Choroid plexus epithelial cell (primary cell): ENCODE measurements around the gene LGALS9C.
"Not testable (repeated sequence)": the region's sequence is repeated elsewhere in the genome, so short reads cannot be mapped to it uniquely, and the experiment has no call there.

Experiments used
- DNase-seq: peaks from one replicate; pipeline ENCODE4 v3.0.0-alpha.2; 2010; ENCODE audit warnings: low read depth
- H3K4me3 ChIP-seq: 2 replicates; pipeline ENCODE4 v1.5.1; 2011; ENCODE audit warnings: low read depth, mild to moderate bottlenecking, control low read depth, low read length, moderate library complexity
- CTCF ChIP-seq: conservative IDR thresholded peaks from 2 replicates; pipeline ENCODE4 v1.5.1; 2011; ENCODE audit warnings: low read depth, mild to moderate bottlenecking, control low read depth, inconsistent platforms, low read length, moderate library complexity

LGALS9C gene

GRCh38 chr17:18473967-18474366 is 2.6 kb upstream of the LGALS9C start:
- DNase-seq, H3K4me3 ChIP-seq: not testable (repeated sequence)

GRCh38 chr17:18474754-18475153 is 1.8 kb upstream of the LGALS9C start:
- DNase-seq, result peak; percentile 20

GRCh38 chr17:18477367-18477766 is 778 bp downstream of the LGALS9C start:
- not testable (repeated sequence) for H3K4me3 ChIP-seq, DNase-seq

More at GRCh38 chr17:18474754-18475153, 1.8 kb upstream of the LGALS9C start:
- not testable (repeated sequence) for H3K4me3 ChIP-seq

- peak; percentile 41 for DNase-seq
- not testable (repeated sequence) for H3K4me3 ChIP-seq
Observed at GRCh38 chr17:18478362-18478761, 1.8 kb downstream of the LGALS9C start.

- not testable (repeated sequence) for DNase-seq, H3K4me3 ChIP-seq
Observed at GRCh38 chr17:18478977-18479595, 2.5 kb downstream of the LGALS9C start.

- H3K4me3 ChIP-seq, DNase-seq: not testable (repeated sequence)
Observed at GRCh38 chr17:18481775-18482174, 5.2 kb downstream of the LGALS9C start.

- H3K4me3 ChIP-seq, DNase-seq: not testable (repeated sequence)
Observed at GRCh38 chr17:18485936-18486464, 9.4 kb downstream of the LGALS9C start.

GRCh38 chr17:18487633-18488032 is 11.0 kb downstream of the LGALS9C start:
- H3K4me3 ChIP-seq, DNase-seq: not testable (repeated sequence)

GRCh38 chr17:18488622-18489021 is 12.0 kb downstream of the LGALS9C start:
- not testable (repeated sequence) for DNase-seq, H3K4me3 ChIP-seq

- not testable (repeated sequence) for DNase-seq, H3K4me3 ChIP-seq
Observed at GRCh38 chr17:18490016-18490415, 13.4 kb downstream of the LGALS9C start.

- peak; percentile 13 for DNase-seq
- H3K4me3 ChIP-seq, result not testable (repeated sequence)
Observed at GRCh38 chr17:18492712-18493480, 16.3 kb downstream of the LGALS9C start.

- DNase-seq, result not testable (repeated sequence)
Observed at GRCh38 chr17:18494250-18494768, 17.7 kb downstream of the LGALS9C start.

GRCh38 chr17:18497044-18497443 is 20.5 kb downstream of the LGALS9C start:
- peak; percentile 50 for TF ChIP-seq CTCF
- H3K4me3 ChIP-seq, DNase-seq: not testable (repeated sequence)

More at GRCh38 chr17:18494250-18494768, 17.7 kb downstream of the LGALS9C start:
- not testable (repeated sequence) for H3K4me3 ChIP-seq

GRCh38 chr17:18499100-18499499 is 22.5 kb downstream of the LGALS9C start:
- DNase-seq, H3K4me3 ChIP-seq: not testable (repeated sequence)

- DNase-seq, H3K4me3 ChIP-seq: not testable (repeated sequence)
Observed at GRCh38 chr17:18499756-18500155, 23.2 kb downstream of the LGALS9C start.

- not testable (repeated sequence) for H3K4me3 ChIP-seq, DNase-seq
Observed at GRCh38 chr17:18500281-18500680, 23.7 kb downstream of the LGALS9C start.

GRCh38 chr17:18500816-18501215 is 24.2 kb downstream of the LGALS9C start:
- not testable (repeated sequence) for DNase-seq, H3K4me3 ChIP-seq

- DNase-seq, H3K4me3 ChIP-seq: not testable (repeated sequence)
Observed at GRCh38 chr17:18503221-18503620, 26.6 kb downstream of the LGALS9C start.
